HG03066 (cell line): ENCODE data around the gene NLN.
"Not testable (repeated sequence)": the region's sequence is repeated elsewhere in the genome, so short reads cannot be mapped to it uniquely, and the experiment has no call there.

Source experiments
- ATAC-seq: cut with Tn5 transposase; IDR thresholded peaks from one replicate; pipeline ENCODE4 v1.9.1; 2021; ENCODE audit warnings: low read depth; ENCODE audit not compliant: unreplicated experiment

NLN gene

GRCh38 chr5:65721720-65722574 is at the start of gene NLN, which contains the start of gene SGTB:
Gene NLN (plus strand): TSS chr5:65722205. CDS start chr5:65722374, 169 bp downstream.
Gene SGTB (minus strand): TSS chr5:65722109. CDS start chr5:65720807, 1,302 bp downstream.
- peak; percentile 81 for ATAC-seq

- no peak for ATAC-seq
These were observed 49.2 kb upstream of the NLN start for GRCh38 chr5:65672796-65673195.

DNA sequence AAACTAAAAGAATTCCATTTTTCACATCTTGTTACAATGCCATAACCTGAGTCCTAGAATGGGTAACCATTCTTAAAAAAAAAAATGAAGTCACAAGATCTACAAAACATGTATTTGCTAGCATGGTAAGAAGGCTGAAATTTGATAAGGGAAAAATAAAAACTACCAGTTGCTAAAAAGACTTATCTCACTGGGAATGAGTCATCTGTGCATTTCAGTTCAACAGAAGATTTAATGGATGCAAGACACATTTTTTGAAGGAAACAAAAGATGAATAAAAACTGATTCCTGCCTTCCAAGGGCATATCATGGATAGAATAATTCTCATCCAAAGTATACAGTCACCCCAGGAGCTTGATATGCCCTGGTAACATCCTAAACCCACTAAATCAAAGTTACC is 47.3 kb upstream of the NLN start:
- ATAC-seq, result no peak

- not testable (repeated sequence) for ATAC-seq
These were observed 45.9 kb upstream of the NLN start for GRCh38 chr5:65676056-65676455.

GRCh38 chr5:65682148-65682547 is 39.9 kb upstream of the NLN start:
- no peak for ATAC-seq

DNA sequence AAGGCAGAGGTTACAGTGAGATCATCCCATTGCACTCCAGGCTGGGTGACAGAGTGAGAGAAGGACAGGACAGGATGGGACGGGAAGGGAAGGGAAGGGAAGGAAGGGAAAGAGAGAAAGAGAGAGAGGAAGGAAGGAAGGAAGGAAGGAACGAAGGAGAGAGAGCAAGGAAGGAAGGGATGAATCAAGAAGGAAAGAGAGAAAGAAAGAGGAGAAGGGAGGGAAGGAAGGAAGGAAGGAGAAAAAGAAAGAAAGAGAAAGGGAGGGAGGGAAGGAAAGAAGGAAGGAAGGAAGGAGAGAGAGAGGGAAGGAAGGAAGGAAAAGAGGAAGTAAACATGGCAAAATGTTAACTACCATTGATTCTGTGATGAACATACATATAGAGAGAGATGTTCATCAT is 28.9 kb upstream of the NLN start:
- no peak for ATAC-seq

DNA sequence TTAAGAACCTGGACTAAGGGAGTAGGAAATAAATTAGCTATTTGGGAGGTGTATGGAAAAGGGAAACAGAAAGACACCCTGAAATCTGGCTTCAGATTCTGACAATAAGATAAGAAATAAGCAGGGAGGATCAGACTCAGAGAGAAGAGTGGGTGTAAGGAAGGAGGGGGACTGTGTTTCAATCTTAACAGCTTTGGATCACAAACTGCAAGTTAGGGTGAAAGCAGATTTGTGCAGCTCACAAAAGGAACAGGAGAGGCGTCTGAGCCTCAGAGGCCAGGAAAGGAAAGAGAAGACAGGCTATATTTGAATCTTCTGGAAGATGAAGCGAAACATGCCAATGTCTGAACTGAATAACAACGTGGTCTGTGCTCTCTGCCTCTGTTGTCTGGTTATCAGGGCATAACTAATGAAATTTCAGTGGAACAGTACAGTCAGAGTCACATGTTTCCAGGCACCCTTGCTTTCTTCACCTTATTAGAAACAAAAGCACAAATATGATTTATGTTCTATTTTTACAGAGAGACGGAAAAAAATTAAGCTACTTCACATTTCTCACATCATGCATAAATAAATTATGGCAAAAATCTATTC is 26.7 kb upstream of the NLN start:
- no peak for ATAC-seq

- ATAC-seq, result no peak
These were observed 26.1 kb upstream of the NLN start for GRCh38 chr5:65695896-65696295.

- no peak for ATAC-seq
These were observed 25.1 kb upstream of the NLN start for GRCh38 chr5:65696892-65697291.

GRCh38 chr5:65699338-65699737 is 22.7 kb upstream of the NLN start:
- no peak for ATAC-seq

GRCh38 chr5:65702036-65702435 is 20.0 kb upstream of the NLN start:
- ATAC-seq, result no peak

- no peak for ATAC-seq
These were observed 17.3 kb upstream of the NLN start for GRCh38 chr5:65704621-65705239.

DNA sequence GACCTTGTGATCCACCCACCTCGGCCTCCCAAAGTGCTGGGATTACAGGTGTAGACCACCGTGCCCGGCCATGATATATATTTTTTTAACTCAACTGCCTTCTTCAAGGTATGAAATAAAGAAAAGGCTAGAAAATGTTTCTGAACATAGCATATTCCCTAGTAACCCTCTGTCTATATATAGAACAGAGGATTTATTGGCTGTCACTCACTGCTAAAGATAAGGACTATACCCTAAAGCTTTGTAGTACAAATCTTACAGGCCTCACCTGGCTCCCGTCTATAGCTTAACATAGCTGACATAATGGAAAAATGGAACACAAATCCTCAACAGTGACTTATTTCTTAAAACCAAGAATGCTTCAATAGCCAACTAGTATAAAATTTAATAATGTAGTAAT is 14.3 kb upstream of the NLN start:
- ATAC-seq, result no peak

DNA sequence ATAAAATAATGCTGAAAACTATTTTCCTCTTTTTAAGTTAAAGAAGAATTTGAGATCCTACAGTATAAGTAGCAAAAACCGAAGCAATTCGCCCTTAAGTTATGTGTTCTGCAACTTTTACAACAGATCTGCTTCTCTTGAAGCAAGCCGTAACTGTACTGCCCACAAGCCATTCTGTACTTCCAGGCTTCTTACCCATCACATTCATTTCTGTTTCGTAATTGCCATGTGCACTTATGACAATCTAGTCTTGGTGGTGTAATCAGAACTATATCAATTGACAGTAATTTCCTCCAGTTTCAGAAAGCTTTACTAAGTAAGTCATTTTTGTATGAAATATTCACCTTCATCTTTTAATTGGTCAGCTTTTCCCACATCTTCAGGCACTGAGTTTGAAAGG is 13.9 kb upstream of the NLN start:
- no peak for ATAC-seq

- ATAC-seq, result no peak
These were observed 3.3 kb upstream of the NLN start for GRCh38 chr5:65718576-65719310.

GRCh38 chr5:65721050-65721719 is 820 bp upstream of the NLN start:
- peak; percentile 1 for ATAC-seq

DNA sequence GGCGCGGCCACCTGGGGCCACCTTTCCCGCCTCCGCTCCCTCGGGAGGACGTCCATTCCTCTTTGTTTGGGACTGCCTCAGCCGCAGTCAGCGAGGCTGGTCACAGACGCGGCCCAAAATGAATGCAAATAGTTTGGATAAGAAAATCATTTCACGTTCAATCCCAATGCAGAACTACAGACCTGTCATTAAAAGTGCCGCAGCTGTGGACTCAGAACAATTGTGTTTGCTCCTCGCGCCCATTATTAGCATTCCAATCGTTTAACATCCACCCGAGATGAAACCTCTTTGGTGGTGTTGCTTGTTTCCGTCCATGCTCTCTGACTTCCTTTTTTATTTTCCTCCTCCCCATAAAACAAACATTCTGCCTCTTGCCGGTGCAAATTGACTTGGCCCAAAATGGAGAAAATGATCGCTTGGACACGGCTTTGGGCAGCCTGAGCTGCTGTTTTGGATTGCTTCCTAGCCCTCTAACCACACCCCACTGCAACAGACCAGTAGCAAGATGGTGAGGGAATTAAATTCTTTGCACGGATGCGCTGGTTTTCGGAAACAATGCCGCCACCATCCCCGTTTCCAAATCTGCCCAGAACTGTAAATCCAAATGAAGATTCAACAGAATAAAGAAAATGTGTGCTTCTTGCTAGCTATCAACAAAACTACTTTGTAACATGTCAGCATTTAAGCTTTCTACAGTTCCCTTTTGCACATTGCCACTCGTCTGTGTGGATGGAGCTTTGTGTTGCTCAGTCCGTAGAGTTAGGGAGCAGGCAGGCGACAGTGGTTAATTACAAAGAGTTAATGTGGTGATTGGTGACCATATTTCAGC is 784 bp downstream of the NLN start:
- ATAC-seq, result peak; percentile 8

- ATAC-seq, result no peak
These were observed 5.6 kb downstream of the NLN start for GRCh38 chr5:65727491-65728156.

DNA sequence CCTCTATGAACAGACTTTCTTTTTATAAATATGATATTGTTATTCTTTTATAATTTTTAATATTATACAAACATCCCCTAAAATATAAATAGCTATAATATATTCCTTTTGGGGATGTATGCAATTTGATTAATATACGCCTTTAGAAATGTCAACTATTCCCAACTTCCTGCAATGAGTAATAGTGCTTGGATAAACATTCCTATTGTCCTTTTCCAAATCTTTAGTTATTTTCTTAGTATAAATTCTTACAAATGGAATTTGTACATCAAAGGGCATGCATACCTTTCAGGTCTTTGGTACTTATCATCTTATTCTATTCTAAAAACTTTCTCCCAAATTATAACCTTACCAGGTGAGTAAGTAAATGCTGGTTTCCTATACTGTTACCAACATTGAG is 6.2 kb downstream of the NLN start:
- ATAC-seq, result no peak
